ENCODE data around the gene ADGRV1.

GRCh38 chr5:91206103-91206502, 647.5 kb downstream of the ADGRV1 start:
- no peak for TF ChIP-seq CTCF (IDR thresholded peaks at IDR 0.05)
- TF ChIP-seq YY1 (IDR thresholded peaks at IDR 0.05; ENCODE audit: low read depth): no peak
- no peak for TF ChIP-seq MEF2A (IDR thresholded peaks at IDR 0.05; ENCODE audit: borderline replicate concordance, low read depth)
- TF ChIP-seq EP300 (IDR thresholded peaks at IDR 0.05; ENCODE audit: borderline replicate concordance in 1 of 2, low read depth in 1 of 2, low read length in 1 of 2): no peak
- TF ChIP-seq USF2 (IDR thresholded peaks at IDR 0.05; ENCODE audit: borderline replicate concordance, low read depth, low read length): no peak
- TF ChIP-seq FOXM1 (IDR thresholded peaks at IDR 0.05; ENCODE audit: low read depth): no peak
- no peak for TF ChIP-seq MAX (IDR thresholded peaks at IDR 0.05; ENCODE audit: low read depth)
- TF ChIP-seq SMC3 (IDR thresholded peaks at IDR 0.05; ENCODE audit: low read depth, low read length): no peak
- no peak for TF ChIP-seq POLR2AphosphoS5 (IDR thresholded peaks at IDR 0.05; ENCODE audit: low read depth, low read length)
- TF ChIP-seq SIN3A (IDR thresholded peaks at IDR 0.05; ENCODE audit: borderline replicate concordance, low read depth, low read length): no peak
- no peak for TF ChIP-seq RAD21 (IDR thresholded peaks at IDR 0.05; ENCODE audit: low read length)
- no peak for TF ChIP-seq FOXJ3 (CRISPR knock-in tag; IDR thresholded peaks at IDR 0.05)
- TF ChIP-seq TAF1 (IDR thresholded peaks at IDR 0.05; ENCODE audit: borderline replicate concordance, low read depth, low read length): no peak

Data from SK-N-SH (cell line).